GM21786 (cell line): ENCODE measurements around the gene TM9SF3.

ENCODE experiments used
- ATAC-seq: cut with Tn5 transposase; IDR thresholded peaks from one replicate; pipeline ENCODE4 v1.9.1; 2021; ENCODE audit not compliant: unreplicated experiment

The TM9SF3 gene

GRCh38 chr10:96586419-96587263, at the start of gene TM9SF3:
Gene TM9SF3, minus strand, starts transcription at chr10:96587012. Its CDS starts 177 bp downstream, at chr10:96586835.
- ATAC-seq = peak; percentile 71

- no peak for ATAC-seq
Measured at GRCh38 chr10:96636551-96636950, 49.7 kb upstream of the TM9SF3 start.

GRCh38 chr10:96632974-96633710, 46.3 kb upstream of the TM9SF3 start:
- ATAC-seq = no peak

- ATAC-seq = no peak
Measured at GRCh38 chr10:96627292-96627691, 40.5 kb upstream of the TM9SF3 start.

GRCh38 chr10:96626795-96627194, 40.0 kb upstream of the TM9SF3 start:
- ATAC-seq = no peak

GRCh38 chr10:96625173-96625572, 38.4 kb upstream of the TM9SF3 start:
- no peak for ATAC-seq

- ATAC-seq = no peak
Measured at GRCh38 chr10:96622013-96622787, 35.4 kb upstream of the TM9SF3 start.

GRCh38 chr10:96619796-96620773, 33.3 kb upstream of the TM9SF3 start:
- ATAC-seq = no peak

- no peak for ATAC-seq
Measured at GRCh38 chr10:96619120-96619519, 32.3 kb upstream of the TM9SF3 start.

- no peak for ATAC-seq
Measured at GRCh38 chr10:96618653-96619052, 31.8 kb upstream of the TM9SF3 start.

GRCh38 chr10:96616961-96617360, 30.1 kb upstream of the TM9SF3 start:
- no peak for ATAC-seq

- no peak for ATAC-seq
Measured at GRCh38 chr10:96614515-96614914, 27.7 kb upstream of the TM9SF3 start.

- ATAC-seq = no peak
Measured at GRCh38 chr10:96613576-96613975, 26.8 kb upstream of the TM9SF3 start.

- no peak for ATAC-seq
Measured at GRCh38 chr10:96612055-96612830, 25.4 kb upstream of the TM9SF3 start.

GRCh38 chr10:96610817-96611216, 24.0 kb upstream of the TM9SF3 start:
- no peak for ATAC-seq

- ATAC-seq = no peak
Measured at GRCh38 chr10:96609510-96609909, 22.7 kb upstream of the TM9SF3 start.

GRCh38 chr10:96608805-96609204, 22.0 kb upstream of the TM9SF3 start:
- no peak for ATAC-seq

GRCh38 chr10:96608262-96608661, 21.4 kb upstream of the TM9SF3 start:
- ATAC-seq = no peak

- ATAC-seq = no peak
Measured at GRCh38 chr10:96606946-96607345, 20.1 kb upstream of the TM9SF3 start.
